Activated naive CD4-positive, alpha-beta T cell treated with Interleukin-2 at 50 U/mL for 16 hours (primary cell): ENCODE results near the gene FAM237B.
"Not testable (repeated sequence)": the region's sequence is repeated elsewhere in the genome, so short reads cannot be mapped to it uniquely, and the experiment has no call there.

ENCODE experiments used
- DNase-seq: peaks from one replicate; pipeline ENCODE4 v3.0.0-alpha.2; 2020

The FAM237B gene

DNA sequence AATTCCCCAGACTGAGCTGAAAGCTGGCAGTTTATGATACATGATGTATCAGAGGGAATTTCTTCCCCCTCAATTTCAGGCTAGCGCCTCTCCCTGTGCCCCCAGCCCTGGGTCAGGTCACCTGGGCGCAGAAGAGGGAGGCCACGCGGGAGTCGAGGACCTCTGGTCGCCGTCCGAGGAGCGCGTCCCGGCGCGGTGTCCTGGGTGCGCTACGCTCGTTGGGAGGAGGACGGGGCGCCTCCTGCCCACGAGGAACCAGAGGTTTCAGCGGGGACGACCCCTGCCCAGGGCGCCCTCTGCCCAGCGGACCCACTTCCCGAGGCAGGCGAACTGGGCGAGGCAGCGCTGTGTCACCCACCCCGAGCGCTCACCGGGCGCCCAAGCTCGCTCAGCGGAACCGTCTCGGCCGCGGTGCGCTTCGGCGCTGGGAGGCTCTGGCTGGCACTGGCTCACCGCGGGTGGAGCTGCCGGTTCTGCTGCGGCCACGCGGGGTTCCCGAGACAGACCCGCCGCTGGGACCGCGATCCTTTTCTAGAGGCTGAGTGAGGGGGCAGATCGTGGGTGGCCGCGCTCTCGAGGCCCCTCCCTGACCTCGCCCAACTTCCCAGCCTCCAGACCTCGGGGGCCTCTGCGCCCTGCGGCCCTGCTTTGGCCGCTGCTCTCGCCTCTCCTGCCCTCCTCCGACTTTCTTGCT, at the start of gene FAM237B:
TSS of gene FAM237B (minus strand) at position 504 of the 694 bp plus-strand sequence. CDS start 1,556 bp downstream, outside the sequence.
- DNase-seq: no peak

- DNase-seq: no peak
Observed at GRCh38 chr7:90351987-90352386, 30.9 kb upstream of the FAM237B start.

DNA sequence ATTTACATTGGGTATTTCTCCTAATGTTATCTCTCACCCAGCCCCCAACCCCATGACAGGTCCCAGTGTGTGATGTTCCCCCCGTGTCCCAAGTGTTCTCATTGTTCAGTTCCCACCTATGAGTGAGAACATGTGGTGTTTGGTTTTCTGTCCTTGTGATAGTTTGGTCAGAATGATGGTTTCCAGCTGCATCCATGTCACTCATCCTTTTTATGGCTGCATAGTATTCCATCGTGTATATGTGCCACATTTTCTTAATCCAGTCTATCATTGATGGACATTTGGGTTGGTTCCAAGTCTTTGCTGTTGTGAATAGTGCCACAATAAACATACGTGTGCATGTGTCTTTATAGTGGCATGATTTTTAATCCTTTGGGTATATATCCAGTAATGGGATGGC, 28.9 kb upstream of the FAM237B start:
- not testable (repeated sequence) for DNase-seq

DNA sequence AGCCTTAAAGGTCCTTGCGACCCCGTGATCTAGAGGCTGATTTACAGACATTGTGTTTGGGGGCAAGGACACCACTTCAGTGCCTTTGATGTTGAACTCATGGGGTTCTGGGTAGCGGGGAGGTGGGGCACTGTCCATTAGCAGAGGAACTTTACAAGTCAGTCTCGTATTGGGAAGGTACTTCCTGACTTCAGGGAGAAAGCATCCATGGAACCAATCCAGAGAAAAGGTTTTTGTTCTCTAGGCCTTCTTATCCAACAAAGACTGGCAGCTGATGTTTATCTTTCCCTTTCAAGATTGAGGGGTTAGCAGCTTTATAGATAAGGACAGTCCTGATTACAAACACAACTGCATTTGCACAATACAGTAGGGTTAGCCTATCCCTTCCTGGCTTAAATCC, 28.2 kb upstream of the FAM237B start:
- DNase-seq: no peak

- no peak for DNase-seq
Observed at GRCh38 chr7:90347759-90348158, 26.7 kb upstream of the FAM237B start.

- DNase-seq: peak; percentile 97
Observed at GRCh38 chr7:90346336-90347125, 25.4 kb upstream of the FAM237B start, which contains the start of gene GTPBP10. GTPBP10 (plus strand) TSS chr7:90346716; CDS start chr7:90346742, 26 bp downstream.

- DNase-seq: no peak
Observed at GRCh38 chr7:90345595-90346335, 24.7 kb upstream of the FAM237B start.

GRCh38 chr7:90345016-90345415, 23.9 kb upstream of the FAM237B start:
- no peak for DNase-seq

DNA sequence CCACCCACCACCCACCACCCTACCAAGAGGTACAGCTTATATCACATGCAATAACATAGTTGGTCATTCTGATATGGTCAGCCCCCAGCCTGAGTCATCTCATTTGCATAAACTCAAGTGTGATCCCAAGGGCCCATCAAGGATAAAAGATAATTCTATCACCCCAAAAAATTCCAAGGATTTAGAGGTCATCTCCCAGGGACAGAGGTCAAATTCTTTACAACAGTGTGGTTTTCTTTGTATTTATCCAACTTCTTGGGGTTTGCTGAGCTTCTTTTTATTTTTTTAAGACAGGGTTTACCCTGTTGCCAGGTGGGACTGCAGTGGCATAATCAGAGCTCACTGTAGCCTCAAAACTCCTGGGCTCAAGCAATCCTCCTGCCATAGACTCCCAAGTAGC, 16.0 kb upstream of the FAM237B start:
- DNase-seq: no peak

- DNase-seq: not testable (repeated sequence)
Observed at GRCh38 chr7:90334926-90335325, 13.8 kb upstream of the FAM237B start.

DNA sequence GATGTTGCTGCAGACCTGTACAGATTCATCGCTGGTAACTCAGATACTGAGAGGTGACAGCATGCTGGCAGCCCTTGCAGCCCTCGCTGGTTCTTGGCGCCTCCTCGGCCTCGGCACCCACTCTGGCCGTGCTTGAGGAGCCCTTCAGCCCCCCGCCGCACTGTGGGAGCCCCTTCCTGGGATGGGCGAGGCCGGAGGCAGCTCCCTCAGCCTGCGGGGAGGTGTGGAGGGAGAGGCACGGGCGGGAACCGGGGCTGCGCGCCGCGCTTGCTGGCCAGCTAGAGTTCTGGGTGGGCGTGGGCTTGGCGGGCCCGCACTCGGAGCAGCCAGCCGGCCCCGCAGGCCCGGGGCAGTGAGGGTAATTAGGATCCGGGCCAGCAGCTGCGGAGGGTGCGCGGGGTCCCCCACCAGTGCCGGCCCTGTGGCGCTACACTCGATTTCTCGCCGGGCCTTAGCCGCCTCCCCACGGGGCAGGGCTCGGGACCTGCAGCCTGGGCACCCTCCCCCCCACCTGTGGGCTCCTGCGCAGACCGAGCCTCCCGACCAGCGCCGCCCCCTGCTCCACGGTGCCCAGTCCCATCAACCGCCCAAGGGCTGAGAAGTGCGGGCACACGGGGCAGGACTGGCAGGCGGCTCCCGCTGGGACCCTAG, 13.2 kb upstream of the FAM237B start:
- no peak for DNase-seq

DNA sequence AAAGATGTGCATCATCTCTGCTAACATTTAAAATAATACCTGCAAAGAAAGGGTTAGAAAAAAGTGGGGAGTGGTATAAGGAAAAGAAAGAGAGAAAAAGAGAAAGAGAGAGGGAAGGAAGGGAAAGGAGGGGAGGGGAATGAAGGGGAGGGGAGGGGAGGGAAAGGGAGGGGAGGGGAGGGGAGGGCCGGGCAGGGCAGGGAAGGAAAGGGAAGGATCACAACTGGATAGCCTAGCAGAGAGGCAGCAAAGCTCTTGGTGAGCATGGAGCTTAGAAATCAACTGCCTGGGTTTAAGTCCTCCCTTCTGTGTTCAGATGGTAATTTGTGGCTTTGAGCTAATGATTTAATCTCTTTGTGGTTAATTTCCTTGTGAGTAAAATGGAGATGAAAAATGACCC, 5.4 kb upstream of the FAM237B start:
- no peak for DNase-seq

DNA sequence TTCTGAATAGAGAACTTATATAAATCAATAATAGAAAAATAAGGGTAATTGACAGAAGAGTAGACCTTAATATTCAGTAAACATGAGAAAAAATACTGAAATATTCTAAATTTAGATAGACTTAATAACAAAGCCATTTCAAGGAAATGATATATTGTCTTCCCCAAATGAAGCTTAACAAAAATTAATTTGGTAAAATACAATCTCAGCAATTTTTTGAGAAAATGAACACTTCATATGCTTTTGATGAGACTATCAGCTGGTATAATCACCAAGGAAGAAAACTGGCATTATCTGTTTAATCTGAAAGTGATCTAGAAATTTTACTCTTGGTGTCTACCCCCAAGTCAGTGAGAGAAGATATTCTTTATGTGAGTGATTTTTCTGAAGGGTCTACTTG, 1.7 kb upstream of the FAM237B start:
- no peak for DNase-seq

DNA sequence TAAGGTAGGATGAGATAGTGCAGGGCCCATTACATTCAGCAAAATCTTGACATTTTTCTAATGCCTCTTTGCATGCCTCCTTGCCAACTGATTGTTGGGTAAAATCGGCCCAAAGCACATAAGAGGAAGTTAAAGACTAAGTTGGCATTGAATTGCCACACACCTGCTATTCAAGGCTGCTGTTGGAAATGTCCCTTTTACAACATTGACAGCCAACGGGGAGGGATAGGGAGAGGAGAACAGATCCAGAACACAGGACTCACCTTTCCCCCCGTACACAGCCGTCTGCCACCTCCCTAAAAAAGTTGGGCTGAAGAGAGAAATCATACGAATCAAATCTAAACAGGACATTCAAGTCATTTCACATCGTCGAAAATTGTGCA, 695 bp downstream of the FAM237B start:
- DNase-seq: no peak

DNA sequence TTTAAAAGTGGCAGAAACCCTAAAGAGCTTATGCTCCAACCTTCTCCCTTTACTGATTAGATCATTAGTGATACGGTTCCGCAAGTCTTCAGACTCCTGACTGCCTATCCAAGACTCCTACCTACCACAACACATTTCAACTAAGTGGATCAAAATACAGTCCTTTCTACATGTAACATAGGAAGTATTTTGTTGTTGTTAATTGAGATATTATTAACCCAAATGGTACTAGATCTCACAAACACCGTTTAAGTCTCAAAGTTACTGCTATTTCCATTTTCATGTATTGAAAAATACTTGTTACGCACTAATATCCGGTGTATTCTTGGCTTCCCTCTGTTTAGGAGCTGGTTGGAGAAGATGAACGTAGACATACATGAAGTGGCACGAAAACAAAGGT, 1.1 kb downstream of the FAM237B start:
- DNase-seq: no peak

DNA sequence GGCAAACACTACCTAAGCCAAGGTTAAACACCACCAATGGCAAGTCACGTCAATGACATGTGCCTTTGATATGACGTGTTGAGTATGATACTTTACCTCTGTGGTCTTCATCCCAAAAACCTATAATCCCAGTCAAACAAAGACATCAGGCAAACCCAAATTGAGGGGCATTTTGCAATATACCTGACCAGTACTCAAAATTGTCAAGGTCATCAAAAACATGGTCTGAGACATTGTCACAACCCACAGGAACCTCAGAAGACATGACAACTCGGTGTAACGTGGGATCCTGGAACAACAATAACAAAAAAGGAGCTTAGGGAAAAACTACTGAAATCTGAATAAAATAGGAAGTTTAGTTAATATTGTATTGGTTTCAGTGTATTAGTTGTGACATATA, 7.2 kb downstream of the FAM237B start:
- DNase-seq: no peak

DNA sequence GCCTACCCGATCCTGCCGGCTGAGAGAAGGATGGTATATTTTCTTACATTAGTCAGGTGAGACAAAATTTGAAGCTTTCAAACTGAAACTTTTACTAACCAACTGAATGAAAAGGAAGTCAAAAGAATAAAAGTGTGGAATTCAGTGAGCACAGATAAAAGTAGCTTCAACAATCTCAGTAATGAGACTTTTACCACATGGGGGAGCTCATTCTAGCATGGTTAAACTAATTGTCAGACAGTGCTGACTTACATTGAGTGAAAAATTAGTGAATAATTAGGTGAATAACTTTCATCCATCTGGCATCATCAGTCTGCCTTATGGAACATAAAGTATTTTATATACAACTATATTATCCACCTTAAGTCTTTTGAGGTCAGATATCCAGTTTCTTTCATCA, 8.4 kb downstream of the FAM237B start:
- DNase-seq: no peak

- DNase-seq: no peak
Observed at GRCh38 chr7:90311175-90311574, 9.9 kb downstream of the FAM237B start.

GRCh38 chr7:90309872-90310271, 11.2 kb downstream of the FAM237B start:
- DNase-seq: no peak

DNA sequence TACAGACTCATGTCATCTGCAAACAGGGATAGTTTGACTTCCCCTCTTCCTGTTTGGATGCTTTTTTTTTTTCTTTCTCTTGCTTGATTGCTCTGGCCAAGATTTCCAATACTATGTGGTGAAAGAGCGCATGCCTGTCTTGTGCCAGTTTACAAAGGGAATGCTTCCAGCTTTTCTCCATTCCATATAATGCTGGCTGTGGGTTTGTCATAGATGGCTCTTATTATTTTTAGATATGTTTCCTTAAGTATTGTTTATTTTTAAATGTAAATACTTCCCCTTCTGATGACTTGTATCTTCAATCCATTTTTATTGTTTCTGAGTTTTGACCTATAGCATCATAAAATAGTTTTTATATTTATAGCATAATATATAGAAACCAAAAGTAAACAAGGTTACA, 17.9 kb downstream of the FAM237B start:
- DNase-seq: no peak

- DNase-seq: no peak
Observed at GRCh38 chr7:90298145-90299038, 22.7 kb downstream of the FAM237B start.
